ENCODE data around the gene LYAR. TPM values are rescaled to one million over a fixed set of nuclear protein-coding genes. Genes with fewer than 3 reads are reported as not detected.
A peak's percentile ranks its signal among the peaks of the same experiment; 100 is the strongest.

Gene LYAR
- total and polyA plus RNA-seq, 2 of the 13 experiments (the other 11 are each of a cell fraction or from before 2014, with no cell fraction given) = 7.8 to 94.2 TPM

DNA sequence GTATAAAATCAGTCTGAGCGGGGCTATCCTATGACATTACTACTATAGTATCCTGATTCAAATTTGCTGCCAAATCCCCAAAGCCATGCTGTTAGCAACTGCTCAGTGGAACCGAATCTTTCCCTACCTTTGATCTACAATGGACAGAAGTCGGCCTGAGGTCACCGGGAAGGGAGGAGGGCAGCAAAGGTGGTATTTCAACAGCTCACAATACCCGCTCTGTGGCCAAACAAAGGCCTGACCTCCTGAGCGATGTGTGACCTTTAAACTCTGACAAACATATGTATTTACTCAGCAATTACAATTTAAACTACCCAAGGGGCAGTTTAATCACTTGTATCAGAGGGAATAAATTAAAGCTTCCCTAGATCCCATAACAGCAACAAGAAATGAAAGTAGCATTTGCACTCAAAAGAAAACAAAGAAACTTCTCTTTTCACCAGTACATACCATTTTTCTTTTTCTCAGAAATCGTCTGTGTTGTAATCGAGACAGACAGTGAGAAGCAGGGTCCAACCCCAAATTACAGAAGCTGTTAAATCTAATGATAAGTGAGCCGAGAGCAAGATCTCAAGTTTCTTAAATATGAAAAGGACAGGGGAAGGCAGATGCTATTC lies 30.4 kb downstream of the LYAR start (continued):
- no peak for TF ChIP-seq TOE1 (CRISPR knock-in tag; IDR thresholded peaks at IDR 0.05)
- TF ChIP-seq ZNF746 (CRISPR knock-in tag; IDR thresholded peaks at IDR 0.05) = peak; percentile 77; the same call in 1 of the 2 replicates
- no peak for TF ChIP-seq ZSCAN25 (CRISPR knock-in tag; IDR thresholded peaks at IDR 0.05)
- TF ChIP-seq ZNF660 (CRISPR knock-in tag; IDR thresholded peaks at IDR 0.05; ENCODE audit: borderline replicate concordance, low read depth) = no peak
- TF ChIP-seq PITX1 (CRISPR knock-in tag; IDR thresholded peaks at IDR 0.05) = peak; percentile 85
- no peak for TF ChIP-seq ZNF460 (CRISPR knock-in tag; IDR thresholded peaks at IDR 0.05; ENCODE audit: borderline replicate concordance)
- TF ChIP-seq ZNF547 (CRISPR knock-in tag; IDR thresholded peaks at IDR 0.05) = no peak
- TF ChIP-seq PHF8 (CRISPR knock-in tag; IDR thresholded peaks at IDR 0.05) = no peak
- TF ChIP-seq JUN (CRISPR knock-in tag; IDR thresholded peaks at IDR 0.05) = 0 out of 2 replicates have a peak, but pooled peaks have one; percentile 36
- no peak for TF ChIP-seq FOXP1 (IDR thresholded peaks at IDR 0.05)
- peak; percentile 65 for TF ChIP-seq FOXP1 (CRISPR knock-in tag; IDR thresholded peaks at IDR 0.05)
- peak; percentile 93; the same call in 1 of the 2 replicates for TF ChIP-seq ZNF232 (CRISPR knock-in tag; IDR thresholded peaks at IDR 0.05; ENCODE audit: borderline replicate concordance)
- no peak for TF ChIP-seq EED (CRISPR knock-in tag; IDR thresholded peaks at IDR 0.05)
- TF ChIP-seq, protein P1, sequence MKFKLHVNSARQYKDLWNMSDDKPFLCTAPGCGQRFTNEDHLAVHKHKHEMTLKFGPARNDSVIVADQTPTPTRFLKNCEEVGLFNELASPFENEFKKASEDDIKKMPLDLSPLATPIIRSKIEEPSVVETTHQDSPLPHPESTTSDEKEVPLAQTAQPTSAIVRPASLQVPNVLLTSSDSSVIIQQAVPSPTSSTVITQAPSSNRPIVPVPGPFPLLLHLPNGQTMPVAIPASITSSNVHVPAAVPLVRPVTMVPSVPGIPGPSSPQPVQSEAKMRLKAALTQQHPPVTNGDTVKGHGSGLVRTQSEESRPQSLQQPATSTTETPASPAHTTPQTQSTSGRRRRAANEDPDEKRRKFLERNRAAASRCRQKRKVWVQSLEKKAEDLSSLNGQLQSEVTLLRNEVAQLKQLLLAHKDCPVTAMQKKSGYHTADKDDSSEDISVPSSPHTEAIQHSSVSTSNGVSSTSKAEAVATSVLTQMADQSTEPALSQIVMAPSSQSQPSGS (CRISPR knock-in tag; IDR thresholded peaks at IDR 0.05) = peak; percentile 69; the same call in 1 of the 2 replicates
- TF ChIP-seq, protein P2, sequence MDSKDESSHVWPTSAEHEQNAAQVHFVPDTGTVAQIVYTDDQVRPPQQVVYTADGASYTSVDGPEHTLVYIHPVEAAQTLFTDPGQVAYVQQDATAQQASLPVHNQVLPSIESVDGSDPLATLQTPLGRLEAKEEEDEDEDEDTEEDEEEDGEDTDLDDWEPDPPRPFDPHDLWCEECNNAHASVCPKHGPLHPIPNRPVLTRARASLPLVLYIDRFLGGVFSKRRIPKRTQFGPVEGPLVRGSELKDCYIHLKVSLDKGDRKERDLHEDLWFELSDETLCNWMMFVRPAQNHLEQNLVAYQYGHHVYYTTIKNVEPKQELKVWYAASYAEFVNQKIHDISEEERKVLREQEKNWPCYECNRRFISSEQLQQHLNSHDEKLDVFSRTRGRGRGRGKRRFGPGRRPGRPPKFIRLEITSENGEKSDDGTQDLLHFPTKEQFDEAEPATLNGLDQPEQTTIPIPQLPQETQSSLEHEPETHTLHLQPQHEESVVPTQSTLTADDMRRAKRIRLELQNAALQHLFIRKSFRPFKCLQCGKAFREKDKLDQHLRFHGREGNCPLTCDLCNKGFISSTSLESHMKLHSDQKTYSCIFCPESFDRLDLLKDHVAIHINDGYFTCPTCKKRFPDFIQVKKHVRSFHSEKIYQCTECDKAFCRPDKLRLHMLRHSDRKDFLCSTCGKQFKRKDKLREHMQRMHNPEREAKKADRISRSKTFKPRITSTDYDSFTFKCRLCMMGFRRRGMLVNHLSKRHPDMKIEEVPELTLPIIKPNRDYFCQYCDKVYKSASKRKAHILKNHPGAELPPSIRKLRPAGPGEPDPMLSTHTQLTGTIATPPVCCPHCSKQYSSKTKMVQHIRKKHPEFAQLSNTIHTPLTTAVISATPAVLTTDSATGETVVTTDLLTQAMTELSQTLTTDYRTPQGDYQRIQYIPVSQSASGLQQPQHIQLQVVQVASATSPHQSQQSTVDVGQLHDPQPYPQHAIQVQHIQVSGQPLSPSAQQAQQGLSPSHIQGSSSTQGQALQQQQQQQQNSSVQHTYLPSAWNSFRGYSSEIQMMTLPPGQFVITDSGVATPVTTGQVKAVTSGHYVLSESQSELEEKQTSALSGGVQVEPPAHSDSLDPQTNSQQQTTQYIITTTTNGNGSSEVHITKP (CRISPR knock-in tag; IDR thresholded peaks at IDR 0.05; ENCODE audit: low read depth) = no peak
- peak; percentile 82; the same call in 1 of the 2 replicates for TF ChIP-seq MED13 (CRISPR knock-in tag; IDR thresholded peaks at IDR 0.05)
- TF ChIP-seq, protein P3, sequence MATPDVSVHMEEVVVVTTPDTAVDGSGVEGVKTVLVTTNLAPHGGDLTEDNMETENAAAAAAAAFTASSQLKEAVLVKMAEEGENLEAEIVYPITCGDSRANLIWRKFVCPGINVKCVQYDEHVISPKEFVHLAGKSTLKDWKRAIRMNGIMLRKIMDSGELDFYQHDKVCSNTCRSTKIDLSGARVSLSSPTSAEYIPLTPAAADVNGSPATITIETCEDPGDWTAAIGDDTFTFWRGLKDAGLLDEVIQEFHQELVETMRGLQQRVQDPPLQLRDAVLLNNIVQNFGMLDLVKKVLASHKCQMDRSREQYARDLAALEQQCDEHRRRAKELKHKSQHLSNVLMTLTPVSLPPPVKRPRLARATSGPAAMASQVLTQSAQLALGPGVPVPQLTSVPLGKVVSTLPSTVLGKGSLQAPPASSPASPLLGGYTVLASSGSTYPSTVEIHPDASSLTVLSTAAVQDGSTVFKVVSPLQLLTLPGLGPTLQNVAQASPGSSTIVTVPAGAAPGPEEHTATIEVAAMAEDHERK (CRISPR knock-in tag; IDR thresholded peaks at IDR 0.05; ENCODE audit: low read depth) = 0 out of 2 replicates have a peak, but pooled peaks have one; percentile 8
- 0 out of 2 replicates have a peak, but pooled peaks have one; percentile 35 for TF ChIP-seq KMT2B (CRISPR knock-in tag; IDR thresholded peaks at IDR 0.05)
- no peak for TF ChIP-seq ZFAT (CRISPR knock-in tag; conservative IDR thresholded peaks at IDR 0.05)
- TF ChIP-seq ELF3 (CRISPR knock-in tag; IDR thresholded peaks at IDR 0.05) = peak; percentile 75
- TF ChIP-seq, protein P4, sequence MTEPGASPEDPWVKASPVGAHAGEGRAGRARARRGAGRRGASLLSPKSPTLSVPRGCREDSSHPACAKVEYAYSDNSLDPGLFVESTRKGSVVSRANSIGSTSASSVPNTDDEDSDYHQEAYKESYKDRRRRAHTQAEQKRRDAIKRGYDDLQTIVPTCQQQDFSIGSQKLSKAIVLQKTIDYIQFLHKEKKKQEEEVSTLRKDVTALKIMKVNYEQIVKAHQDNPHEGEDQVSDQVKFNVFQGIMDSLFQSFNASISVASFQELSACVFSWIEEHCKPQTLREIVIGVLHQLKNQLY (CRISPR knock-in tag; IDR thresholded peaks at IDR 0.05) = peak; percentile 83

All from HepG2 (cell line).